Peyer's patch (tissue), 4 donors: ENCODE results near the gene CDKAL1.

Experiments used
- CTCF ChIP-seq, 6 experiments: fragments of 450-650 bp in 4 of 6; fragments of 200-600 bp in 2 of 6; sonication (generic) in 1 of 6; IDR thresholded peaks; one replicate each; pipeline ENCODE4 v1.5.1; 2017 to 2019; ENCODE audit warnings: antibody characterized with exemption in 6 of 6, mild to moderate bottlenecking in 3 of 6, moderate library complexity in 1 of 6
- POLR2A ChIP-seq, 2 donors: fragments of 450-650 bp; IDR thresholded peaks; one replicate each; pipeline ENCODE4 v1.5.1; 2017; ENCODE audit warnings: antibody characterized with exemption in 2 of 2, mild to moderate bottlenecking in 2 of 2, moderate library complexity in 2 of 2

GRCh38 chr6:20955131-20955530 lies 420.9 kb downstream of the CDKAL1 start:
- TF ChIP-seq CTCF (IDR thresholded peaks at IDR 0.05) (no peak), POLR2A (IDR thresholded peaks at IDR 0.05) (no peak)
